Colonic mucosa (tissue), 4 donors: ENCODE measurements around the gene CCL11. TPM values are rescaled to one million over a fixed set of nuclear protein-coding genes. Genes with fewer than 3 reads are reported as not detected.
A peak's percentile ranks its signal among the peaks of the same experiment; 100 is the strongest.

Source experiments
- DNase-seq: peaks from one replicate; pipeline ENCODE4 v3.0.0-alpha.2; 2020
- H3K27ac ChIP-seq: fragments of 200-600 bp; one replicate; pipeline ENCODE4 v1.8.0; 2021
- H3K27me3 ChIP-seq: fragments of 200-600 bp; one replicate; pipeline ENCODE4 v1.8.0; 2021
- H3K36me3 ChIP-seq: fragments of 200-600 bp; one replicate; pipeline ENCODE4 v1.8.0; 2021
- H3K4me1 ChIP-seq: fragments of 200-600 bp; one replicate; pipeline ENCODE4 v1.8.0; 2021; ENCODE audit warnings: mild to moderate bottlenecking
- H3K4me3 ChIP-seq: fragments of 200-600 bp; one replicate; pipeline ENCODE4 v1.8.0; 2021
- H3K9ac ChIP-seq, 2 donors: one replicate each; pipeline ENCODE4 v1.7.0; 2013; ENCODE audit warnings: control low read depth in 2 of 2, low read depth in 2 of 2, low read length in 2 of 2
- H3K9me3 ChIP-seq: fragments of 200-600 bp; one replicate; pipeline ENCODE4 v1.8.0; 2021
- intact Hi-C: fragments of 100-400 bp; cut with DNase I; formaldehyde crosslinking; loops from one replicate; pipeline ENCODE4 v1.14.1; 2022
- total RNA-seq, 2 donors: library from RNA; stranded (reverse); fragmentation: NEBNext Ultra II Directional in 1 of 2; extraction: Animal tissue kit (Norgen Biotek cat#: 25700) in 1 of 2; gene quantifications; one replicate each; pipeline ENCODE4 v1.2.1, GENCODE V29; 2021
- TF ChIP-seq, protein P1 (sequence below): fragments of 200-600 bp; IDR thresholded peaks from one replicate; pipeline ENCODE4 v1.8.0; 2022; ENCODE audit warnings: antibody characterized with exemption, mild to moderate bottlenecking
- donor health status: healthy.
- donor health status: DM: no; HTN: no; CAD: no.
- donor health status: DM: no; HTN: no; CAD: no.

The CCL11 gene
- total RNA-seq, 2 donors from 2014 or later = 0.25 to 10.9 TPM

- intact Hi-C loops = no loop called here
- H3K4me1 ChIP-seq = no peaks in the 10 kb centered on the region
- H3K9ac ChIP-seq = no peak overlapping the region
- TF ChIP-seq, protein P1, sequence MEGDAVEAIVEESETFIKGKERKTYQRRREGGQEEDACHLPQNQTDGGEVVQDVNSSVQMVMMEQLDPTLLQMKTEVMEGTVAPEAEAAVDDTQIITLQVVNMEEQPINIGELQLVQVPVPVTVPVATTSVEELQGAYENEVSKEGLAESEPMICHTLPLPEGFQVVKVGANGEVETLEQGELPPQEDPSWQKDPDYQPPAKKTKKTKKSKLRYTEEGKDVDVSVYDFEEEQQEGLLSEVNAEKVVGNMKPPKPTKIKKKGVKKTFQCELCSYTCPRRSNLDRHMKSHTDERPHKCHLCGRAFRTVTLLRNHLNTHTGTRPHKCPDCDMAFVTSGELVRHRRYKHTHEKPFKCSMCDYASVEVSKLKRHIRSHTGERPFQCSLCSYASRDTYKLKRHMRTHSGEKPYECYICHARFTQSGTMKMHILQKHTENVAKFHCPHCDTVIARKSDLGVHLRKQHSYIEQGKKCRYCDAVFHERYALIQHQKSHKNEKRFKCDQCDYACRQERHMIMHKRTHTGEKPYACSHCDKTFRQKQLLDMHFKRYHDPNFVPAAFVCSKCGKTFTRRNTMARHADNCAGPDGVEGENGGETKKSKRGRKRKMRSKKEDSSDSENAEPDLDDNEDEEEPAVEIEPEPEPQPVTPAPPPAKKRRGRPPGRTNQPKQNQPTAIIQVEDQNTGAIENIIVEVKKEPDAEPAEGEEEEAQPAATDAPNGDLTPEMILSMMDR = no peak
- H3K36me3 ChIP-seq = no peaks in the 10 kb centered on the region
- no peaks in the 10 kb centered on the region for H3K9me3 ChIP-seq
- no peak for DNase-seq
- no peak overlapping the region for H3K27ac ChIP-seq
- no peak overlapping the region for H3K4me3 ChIP-seq
- H3K27me3 ChIP-seq = no peaks in the 10 kb centered on the region
Measured at GRCh38 chr17:34290586-34290985, 5.0 kb downstream of the CCL11 start.

DNA sequence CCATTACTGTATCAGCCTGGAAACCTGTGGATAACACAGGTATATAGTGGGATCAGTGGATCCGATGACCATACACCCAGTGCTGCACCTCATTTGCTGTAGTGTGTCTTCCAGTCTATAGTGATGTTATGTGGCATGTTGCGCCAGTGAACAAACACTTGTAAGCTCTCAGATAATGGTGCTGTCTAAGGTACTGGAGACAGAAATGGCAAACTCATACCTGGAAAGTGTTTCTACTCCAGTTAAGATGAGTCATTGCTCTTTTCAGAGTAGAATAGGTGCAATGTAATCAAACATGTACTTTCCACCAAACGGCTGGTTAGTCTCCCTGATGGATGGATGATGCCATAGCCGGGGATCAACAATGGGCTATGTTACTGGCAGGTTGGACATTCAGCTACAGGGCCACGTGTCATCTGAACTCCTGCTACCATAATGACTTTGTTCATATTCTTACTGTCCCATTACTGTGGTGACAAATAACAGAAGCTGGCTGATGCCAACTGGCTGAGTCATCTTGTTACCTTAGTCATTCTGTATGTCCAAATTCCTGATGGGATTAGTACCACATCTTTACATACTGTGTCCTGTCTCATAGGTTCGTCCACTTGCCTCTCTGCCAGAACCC is 6.3 kb downstream of the CCL11 start:
- Histone ChIP-seq H3K9me3 (no peaks in the 10 kb centered on the region), H3K36me3 (no peaks in the 10 kb centered on the region), H3K4me1 (no peaks in the 10 kb centered on the region), H3K27me3 (no peaks in the 10 kb centered on the region), H3K27ac (no peak overlapping the region), H3K9ac (no peak overlapping the region), H3K4me3 (no peak overlapping the region)
- DNase-seq = no peak
- TF ChIP-seq, protein P1 = no peak
- intact Hi-C loops = no loop called here

DNA sequence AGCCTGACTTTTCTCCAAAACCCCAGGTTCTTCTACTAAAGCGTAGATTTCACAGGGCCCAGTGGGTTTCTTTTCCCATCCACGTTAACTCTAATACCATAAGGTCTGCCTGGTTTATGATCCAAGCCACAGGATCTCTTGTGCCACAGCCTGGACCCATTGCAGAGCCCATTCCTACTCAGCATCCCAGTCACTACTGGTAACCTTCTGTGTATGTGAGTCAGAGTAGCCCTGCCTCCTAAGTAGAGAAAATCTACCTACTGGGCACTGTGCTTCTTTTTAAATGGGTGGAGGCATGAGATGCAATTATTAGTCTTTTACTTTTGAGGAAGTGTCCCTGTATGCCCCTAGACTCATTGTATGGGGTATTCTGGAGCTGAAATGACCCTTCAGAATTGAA is 13.5 kb downstream of the CCL11 start:
- Histone ChIP-seq H3K9ac (no peak overlapping the region), H3K4me3 (no peak overlapping the region), H3K27ac (no peak overlapping the region), H3K9me3 (no peaks in the 10 kb centered on the region), H3K27me3 (no peaks in the 10 kb centered on the region), H3K36me3 (no peaks in the 10 kb centered on the region), H3K4me1 (no peaks in the 10 kb centered on the region)
- no peak for DNase-seq
- TF ChIP-seq, protein P1 = no peak
- intact Hi-C loops = no loop called here

DNA sequence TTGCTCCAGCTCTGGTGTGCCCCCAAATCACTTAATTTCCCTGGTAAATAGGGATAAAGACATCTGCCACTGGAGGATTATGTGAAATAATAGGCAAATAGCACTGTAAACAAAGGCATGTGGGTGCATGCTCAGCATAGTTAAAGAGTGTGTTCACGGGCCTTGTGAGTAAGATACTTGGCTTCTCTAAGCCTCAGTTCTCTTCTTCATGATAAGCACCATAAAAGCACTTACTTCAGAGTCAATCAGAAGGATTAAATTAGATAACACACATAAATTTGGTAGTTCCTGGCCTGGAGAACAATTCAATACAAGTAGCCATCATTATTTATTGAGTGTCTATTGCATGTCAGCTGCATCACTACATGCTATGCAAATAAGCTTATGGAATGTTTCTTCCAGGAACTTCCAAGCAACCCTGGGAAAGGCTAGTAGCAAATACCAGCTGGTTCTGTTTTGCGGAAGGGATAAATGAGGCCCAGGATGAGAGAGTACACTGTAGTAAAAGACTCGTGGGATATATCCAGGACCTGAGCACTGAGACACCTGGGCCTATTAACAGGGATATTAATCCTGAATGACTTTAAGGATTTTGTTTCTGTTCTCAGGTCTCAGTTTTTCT is 14.5 kb downstream of the CCL11 start:
- TF ChIP-seq, protein P1 = no peak
- intact Hi-C loops = no loop called here
- H3K36me3 ChIP-seq = no peaks in the 10 kb centered on the region
- peak overlapping the region; percentile 8 for H3K27ac ChIP-seq
- DNase-seq = no peak
- no peaks in the 10 kb centered on the region for H3K27me3 ChIP-seq
- no peak overlapping the region for H3K4me3 ChIP-seq
- no peaks in the 10 kb centered on the region for H3K9me3 ChIP-seq
- no peaks in the 10 kb centered on the region for H3K4me1 ChIP-seq
- no peak overlapping the region for H3K9ac ChIP-seq

DNA sequence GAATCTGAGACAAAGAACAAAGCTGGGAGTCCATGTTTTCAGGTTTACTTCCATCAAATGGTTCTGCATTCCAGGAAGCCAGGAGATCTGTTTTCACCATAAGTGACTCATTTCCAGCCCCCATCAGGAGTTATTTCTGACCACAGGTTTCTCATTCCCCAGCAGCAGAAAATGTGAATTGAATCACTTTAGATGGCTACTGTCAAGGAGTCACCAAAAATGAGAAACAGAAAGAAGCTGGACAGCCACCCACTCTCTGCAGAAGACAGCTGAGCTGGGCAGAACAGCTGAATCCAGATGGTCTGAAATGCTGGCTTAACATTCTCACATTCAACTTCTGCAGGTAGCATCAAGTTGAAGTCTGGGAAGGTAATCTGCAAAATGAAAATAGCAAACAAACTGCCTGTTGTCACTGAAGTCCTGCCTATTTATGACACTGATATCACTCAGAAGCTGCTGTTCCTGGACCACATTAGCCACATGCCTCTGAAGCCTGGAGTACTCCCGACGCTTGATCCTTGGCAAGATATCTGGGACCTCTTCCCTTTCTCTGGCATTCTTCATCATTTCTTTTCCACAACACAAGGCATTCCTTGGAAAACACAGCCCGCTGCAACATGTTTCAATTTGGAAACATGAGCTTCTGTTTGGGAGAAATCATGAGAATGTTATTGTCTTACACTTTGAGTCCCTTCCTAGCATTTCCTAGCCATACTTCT is 15.3 kb downstream of the CCL11 start:
- Histone ChIP-seq H3K4me3 (no peak overlapping the region), H3K27ac (peak overlapping the region; percentile 8), H3K36me3 (no peaks in the 10 kb centered on the region), H3K4me1 (no peaks in the 10 kb centered on the region), H3K27me3 (no peaks in the 10 kb centered on the region), H3K9ac (no peak overlapping the region), H3K9me3 (no peaks in the 10 kb centered on the region)
- no peak for DNase-seq
- intact Hi-C loops = no loop called here
- TF ChIP-seq, protein P1 = no peak
